GOT3 (cell line): ENCODE data around the gene WDFY4.

ENCODE experiments used
- DNase-seq: peaks from one replicate; lab custom pipeline; 2025; ENCODE audit warnings: mixed read lengths; lab: John Stamatoyannopoulos, UW

WDFY4 gene

GRCh38 chr10:49024484-49024883 is 339.8 kb downstream of the WDFY4 start:
- no peak for DNase-seq

GRCh38 chr10:49025347-49025983 is 340.8 kb downstream of the WDFY4 start:
- no peak for DNase-seq

- DNase-seq: no peak
These were observed 344.0 kb downstream of the WDFY4 start for GRCh38 chr10:49028639-49029038.

- DNase-seq: no peak
These were observed 345.0 kb downstream of the WDFY4 start for GRCh38 chr10:49029666-49030065.
